GM19455 (cell line): ENCODE results near the gene EIF4EBP3.

ENCODE experiments used
- ATAC-seq: cut with Tn5 transposase; IDR thresholded peaks from one replicate; pipeline ENCODE4 v1.9.1; 2021; ENCODE audit not compliant: unreplicated experiment

The EIF4EBP3 gene

DNA sequence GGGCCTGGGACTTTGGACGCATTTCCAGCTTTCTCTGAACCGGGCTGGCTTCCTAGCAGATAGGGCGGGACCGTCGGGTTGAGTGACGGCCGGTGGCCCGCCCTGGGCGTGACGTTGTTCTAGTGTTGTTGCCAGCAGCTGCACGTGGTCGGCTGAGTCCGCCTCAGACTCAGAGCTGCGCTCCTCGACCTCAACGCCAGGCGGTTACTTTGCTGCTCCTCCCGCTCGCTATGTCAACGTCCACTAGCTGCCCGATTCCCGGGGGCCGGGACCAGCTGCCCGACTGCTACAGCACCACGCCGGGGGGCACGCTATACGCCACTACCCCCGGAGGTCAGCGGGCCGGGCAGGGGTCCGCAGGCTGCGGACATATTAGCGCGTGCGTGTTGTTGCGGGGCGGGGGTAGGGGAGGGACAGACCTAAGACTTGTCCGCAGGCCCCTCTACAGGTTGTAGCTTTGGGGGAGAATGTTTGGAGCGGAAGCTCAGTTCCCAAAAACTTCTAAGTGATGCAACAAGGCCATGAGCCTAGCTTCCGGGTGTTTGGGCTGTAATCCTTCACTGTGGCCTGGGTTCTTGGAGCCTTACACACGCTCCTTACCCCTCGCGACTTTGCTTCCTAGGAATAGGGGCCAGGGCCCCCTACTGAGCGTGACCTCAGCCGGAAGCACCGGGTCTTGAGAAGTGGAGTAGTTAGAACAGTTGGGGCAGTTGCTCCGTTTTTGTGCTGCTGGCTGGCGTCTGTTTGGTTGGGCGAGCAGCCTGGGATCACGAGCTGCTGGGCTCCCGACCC is at the start of gene EIF4EBP3:
TSS of gene EIF4EBP3 (plus strand) at position 155 of the 792 bp plus-strand sequence. CDS start at position 231, 76 bp downstream.
- peak; percentile 93 for ATAC-seq

GRCh38 chr5:140497897-140498296 is 49.6 kb upstream of the EIF4EBP3 start:
- no peak for ATAC-seq

DNA sequence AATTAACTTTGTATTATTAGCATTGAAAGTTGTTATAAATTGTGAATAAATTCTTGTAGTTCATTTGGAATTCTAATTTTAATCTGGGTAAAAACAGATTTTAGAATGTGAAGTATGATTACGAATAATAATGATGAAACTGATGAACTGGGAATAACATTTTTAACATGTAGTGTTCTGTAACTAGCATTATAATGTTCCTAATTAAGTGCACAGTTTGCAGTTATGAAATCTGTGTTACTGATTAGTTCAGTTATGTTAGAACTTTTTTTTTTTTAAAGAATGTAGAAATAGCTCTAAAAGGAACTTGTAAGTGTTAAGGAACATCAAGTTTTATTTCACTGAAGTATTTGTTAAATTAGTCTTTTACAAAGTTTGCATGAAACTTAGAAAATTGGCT is 48.9 kb upstream of the EIF4EBP3 start:
- no peak for ATAC-seq

GRCh38 chr5:140502834-140503233 is 44.6 kb upstream of the EIF4EBP3 start:
- ATAC-seq: no peak

DNA sequence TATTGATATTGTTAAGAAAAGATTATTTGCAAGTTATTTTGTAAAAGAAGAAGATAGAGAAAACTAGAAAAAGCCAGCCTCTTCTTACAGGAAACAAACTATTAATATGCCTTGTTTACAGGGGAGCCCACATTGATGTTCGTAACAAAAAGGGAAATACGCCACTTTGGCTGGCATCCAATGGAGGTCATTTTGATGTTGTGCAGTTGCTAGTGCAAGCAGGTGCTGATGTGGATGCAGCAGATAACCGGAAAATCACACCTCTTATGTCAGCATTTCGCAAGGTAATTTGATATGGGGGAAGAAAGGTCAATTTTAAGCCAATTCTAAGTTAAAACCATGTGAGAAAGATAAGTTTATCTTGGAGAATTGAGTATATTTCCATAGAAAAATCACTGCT is 37.6 kb upstream of the EIF4EBP3 start:
- no peak for ATAC-seq

DNA sequence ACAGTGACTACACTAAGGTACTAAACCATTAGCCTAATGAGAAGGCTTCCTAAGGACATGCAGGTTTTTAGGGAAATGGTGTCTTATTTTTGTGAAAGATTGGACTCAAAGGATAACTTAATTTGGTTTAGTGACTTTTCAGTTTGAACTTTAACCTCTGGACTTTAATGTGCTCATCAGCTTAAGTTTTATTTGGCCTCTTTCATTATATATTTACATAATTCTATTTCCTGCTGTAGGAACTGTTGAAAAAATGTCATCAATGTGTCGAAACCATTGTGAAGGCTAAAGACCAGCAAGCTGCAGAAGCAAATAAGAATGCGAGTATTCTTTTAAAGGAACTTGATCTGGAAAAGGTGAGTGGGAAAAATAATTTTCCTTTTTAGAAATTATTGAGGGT is 34.3 kb upstream of the EIF4EBP3 start:
- no peak for ATAC-seq

GRCh38 chr5:140524003-140524402 is 23.5 kb upstream of the EIF4EBP3 start:
- ATAC-seq: no peak

GRCh38 chr5:140540227-140540626 is 7.2 kb upstream of the EIF4EBP3 start:
- ATAC-seq: no peak

- ATAC-seq: no peak
Observed at GRCh38 chr5:140542972-140543371, 4.5 kb upstream of the EIF4EBP3 start.

- no peak for ATAC-seq
Observed at GRCh38 chr5:140544986-140545385, 2.5 kb upstream of the EIF4EBP3 start.

GRCh38 chr5:140545606-140546005 is 1.9 kb upstream of the EIF4EBP3 start:
- ATAC-seq: no peak

- ATAC-seq: no peak
Observed at GRCh38 chr5:140546851-140547507, 483 bp upstream of the EIF4EBP3 start.

GRCh38 chr5:140548300-140548688 is 832 bp downstream of the EIF4EBP3 start:
- ATAC-seq: no peak

- no peak for ATAC-seq
Observed at GRCh38 chr5:140548791-140549190, 1.3 kb downstream of the EIF4EBP3 start.

- no peak for ATAC-seq
Observed at GRCh38 chr5:140549237-140550144, 2.0 kb downstream of the EIF4EBP3 start.

DNA sequence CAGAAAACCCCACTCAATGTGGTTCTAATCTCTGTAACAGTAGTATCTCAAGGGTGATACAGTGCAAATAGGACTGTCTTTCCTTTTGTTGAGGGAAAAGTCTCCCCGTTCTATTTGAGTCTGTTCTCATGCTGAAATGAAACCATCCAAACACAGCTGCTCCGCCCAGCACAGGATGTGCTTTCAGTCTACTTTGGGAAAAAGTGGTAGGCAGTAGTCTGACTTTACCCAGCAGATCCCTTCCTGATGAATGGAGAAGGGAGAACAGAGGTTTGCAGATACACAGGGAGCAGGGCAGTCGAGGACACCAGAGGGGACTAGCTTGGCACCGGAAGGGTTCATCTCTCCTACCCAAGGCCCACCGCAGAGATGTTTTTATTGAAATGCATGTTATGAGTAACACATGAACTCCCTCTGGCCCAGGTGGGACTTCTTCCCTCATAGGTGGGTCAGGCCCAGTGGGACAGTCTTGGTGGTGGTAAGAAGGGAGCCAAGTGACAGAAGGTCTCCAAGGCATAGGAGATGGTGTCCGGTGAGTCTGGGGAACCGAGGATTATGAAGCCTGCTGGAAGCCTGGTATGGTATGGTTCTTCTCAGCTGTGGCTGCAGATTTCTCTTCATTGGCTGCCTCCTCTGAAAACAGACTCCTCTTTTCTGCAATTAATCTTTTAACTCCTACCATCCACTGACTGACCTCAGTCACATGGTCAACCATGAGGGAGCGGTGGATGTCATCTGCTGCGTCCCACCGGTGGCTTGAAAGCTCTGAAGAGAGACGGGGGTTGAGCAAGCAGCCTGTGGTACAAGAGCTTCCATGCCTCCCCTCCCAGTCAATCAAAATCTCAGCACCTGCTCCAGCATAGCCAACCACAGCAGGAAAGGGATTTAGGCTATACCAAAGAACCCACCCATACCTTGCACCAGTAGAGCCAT is 3.0 kb downstream of the EIF4EBP3 start:
- ATAC-seq: no peak

DNA sequence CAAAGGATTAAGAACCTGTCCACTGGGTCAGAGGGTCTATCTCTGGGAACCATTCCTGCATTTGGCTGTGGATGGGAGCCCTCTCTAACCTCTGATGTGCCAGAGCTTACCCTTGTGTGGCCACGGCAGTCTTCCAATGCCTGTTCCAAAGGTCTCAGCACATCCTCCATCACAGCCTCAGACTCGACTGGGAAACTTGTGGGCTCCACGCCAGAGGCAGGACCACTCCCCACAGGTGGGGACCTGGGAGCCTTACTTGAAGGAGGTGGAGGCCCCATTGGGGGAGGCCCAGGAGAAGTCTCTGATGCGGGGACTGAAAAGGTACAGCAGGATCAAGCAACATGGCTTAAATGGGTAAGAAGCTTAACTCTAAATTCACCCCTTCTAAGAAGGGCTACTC is 4.4 kb downstream of the EIF4EBP3 start:
- no peak for ATAC-seq

- ATAC-seq: no peak
Observed at GRCh38 chr5:140553657-140554056, 6.2 kb downstream of the EIF4EBP3 start.

- no peak for ATAC-seq
Observed at GRCh38 chr5:140554454-140554853, 7.0 kb downstream of the EIF4EBP3 start.

- ATAC-seq: no peak
Observed at GRCh38 chr5:140555747-140556312, 8.4 kb downstream of the EIF4EBP3 start.
